Gastroesophageal sphincter (tissue), 4 donors: ENCODE measurements around the gene NBAS. TPM values are rescaled to one million over a fixed set of nuclear protein-coding genes. Genes with fewer than 3 reads are reported as not detected.
A peak's percentile ranks its signal among the peaks of the same experiment; 100 is the strongest.

ENCODE experiments used
- ATAC-seq: fragments of 150-250 bp; one replicate; pipeline ENCODE4 v1.9.1; 2016; ENCODE audit warnings: mild to moderate bottlenecking, moderate library complexity
- H3K27ac ChIP-seq, 4 donors: fragments of 200-600 bp; sonication (generic) in 3 of 4; 1 replicate in 3 of 4; 2 replicates in 1 of 4; pipeline ENCODE4 v1.5.1; 2016 to 2019
- H3K27me3 ChIP-seq: fragments of 200-600 bp; sonication (generic); one replicate; pipeline ENCODE4 v1.5.1; 2019
- H3K36me3 ChIP-seq, 2 donors: fragments of 200-600 bp; sonication (generic); one replicate each; pipeline ENCODE4 v1.5.1; 2019; ENCODE audit warnings: control low read depth in 1 of 2
- H3K4me1 ChIP-seq, 3 donors: fragments of 200-600 bp; sonication (generic); 1 replicate in 2 of 3; 2 replicates in 1 of 3; pipeline ENCODE4 v1.5.1; 2016 to 2019; ENCODE audit warnings: control low read depth in 2 of 3
- H3K4me3 ChIP-seq, 2 donors: fragments of 200-600 bp; sonication (generic); one replicate each; pipeline ENCODE4 v1.5.1; 2019; ENCODE audit warnings: mild to moderate bottlenecking in 1 of 2, moderate library complexity in 1 of 2
- H3K9me3 ChIP-seq, 3 donors: fragments of 200-600 bp; sonication (generic); one replicate each; pipeline ENCODE4 v1.5.1; 2017 to 2019; ENCODE audit warnings: control low read depth in 2 of 3
- EP300 ChIP-seq: sonication (generic); formaldehyde crosslinking; IDR thresholded peaks from one replicate; pipeline ENCODE4 v1.6.1; 2017; ENCODE audit warnings: antibody characterized with exemption, mild to moderate bottlenecking
- POLR2A ChIP-seq, 2 donors: fragments of 450-650 bp; IDR thresholded peaks; one replicate each; pipeline ENCODE4 v1.6.1; 2017; ENCODE audit warnings: antibody characterized with exemption in 2 of 2, mild to moderate bottlenecking in 2 of 2, moderate library complexity in 1 of 2
- POLR2AphosphoS5 ChIP-seq: sonication (generic); formaldehyde crosslinking; IDR thresholded peaks from one replicate; pipeline ENCODE4 v1.6.1; 2017; ENCODE audit warnings: antibody characterized with exemption
- WGBS, 2 donors: methylation state at CpG; one replicate each; pipeline ENCODE4 v1.1.5; 2018; ENCODE audit warnings: low coverage in 1 of 2; 5-methylcytosine and 5-hydroxymethylcytosine counted together
- total RNA-seq, 4 donors: library from RNA; depleted of rRNA; stranded (reverse); fragments of >200 nt; gene quantifications; one replicate each; pipeline ENCODE4 v1.1.0, GENCODE V29; 2016
- TF ChIP-seq, protein P1 (sequence below), 4 experiments: fragments of 200-600 bp in 2 of 4; fragments of 450-650 bp in 2 of 4; sonication (generic) in 1 of 4; IDR thresholded peaks; one replicate each; pipeline ENCODE4 v1.5.1; 2017 to 2019; ENCODE audit warnings: antibody characterized with exemption in 4 of 4, mild to moderate bottlenecking in 2 of 4, moderate library complexity in 2 of 4

The NBAS gene
- 10 to 100 TPM; 34.9 to 50.9 (median 40.4) TPM for total RNA-seq

- Histone ChIP-seq H3K27me3 (no peaks in the 10 kb centered on the region), H3K27ac (peak within 1 kb of the TSS; percentile 4 to 87 (median 74)), H3K9me3 (no peaks in the 10 kb centered on the region), H3K4me1 (peaks cover 7 to 28% (median 8%) of the 10 kb centered on the region in 3 donors), H3K4me3 (peak within 1 kb of the TSS; percentile 70 to 79), H3K36me3 (peaks cover 0 to under 1% of the 10 kb centered on the region in 2 donors)
- peak; percentile 91 for ATAC-seq
- TF ChIP-seq POLR2A (IDR thresholded peaks at IDR 0.05) = peak in 1 of 2 donors; percentile 28
- TF ChIP-seq EP300 = no peak
- TF ChIP-seq POLR2AphosphoS5 = peak; percentile 79
- TF ChIP-seq, protein P1, sequence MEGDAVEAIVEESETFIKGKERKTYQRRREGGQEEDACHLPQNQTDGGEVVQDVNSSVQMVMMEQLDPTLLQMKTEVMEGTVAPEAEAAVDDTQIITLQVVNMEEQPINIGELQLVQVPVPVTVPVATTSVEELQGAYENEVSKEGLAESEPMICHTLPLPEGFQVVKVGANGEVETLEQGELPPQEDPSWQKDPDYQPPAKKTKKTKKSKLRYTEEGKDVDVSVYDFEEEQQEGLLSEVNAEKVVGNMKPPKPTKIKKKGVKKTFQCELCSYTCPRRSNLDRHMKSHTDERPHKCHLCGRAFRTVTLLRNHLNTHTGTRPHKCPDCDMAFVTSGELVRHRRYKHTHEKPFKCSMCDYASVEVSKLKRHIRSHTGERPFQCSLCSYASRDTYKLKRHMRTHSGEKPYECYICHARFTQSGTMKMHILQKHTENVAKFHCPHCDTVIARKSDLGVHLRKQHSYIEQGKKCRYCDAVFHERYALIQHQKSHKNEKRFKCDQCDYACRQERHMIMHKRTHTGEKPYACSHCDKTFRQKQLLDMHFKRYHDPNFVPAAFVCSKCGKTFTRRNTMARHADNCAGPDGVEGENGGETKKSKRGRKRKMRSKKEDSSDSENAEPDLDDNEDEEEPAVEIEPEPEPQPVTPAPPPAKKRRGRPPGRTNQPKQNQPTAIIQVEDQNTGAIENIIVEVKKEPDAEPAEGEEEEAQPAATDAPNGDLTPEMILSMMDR (IDR thresholded peaks at IDR 0.05) = no peak
- WGBS, 2 donors = 0% methylated on average over 5 to 15 of the region's 30 CpGs
Measured at GRCh38 chr2:15560988-15561573, at the start of gene NBAS. TSS of gene NBAS (minus strand) at chr2:15561334. CDS start at chr2:15561304, 30 bp downstream.

DNA sequence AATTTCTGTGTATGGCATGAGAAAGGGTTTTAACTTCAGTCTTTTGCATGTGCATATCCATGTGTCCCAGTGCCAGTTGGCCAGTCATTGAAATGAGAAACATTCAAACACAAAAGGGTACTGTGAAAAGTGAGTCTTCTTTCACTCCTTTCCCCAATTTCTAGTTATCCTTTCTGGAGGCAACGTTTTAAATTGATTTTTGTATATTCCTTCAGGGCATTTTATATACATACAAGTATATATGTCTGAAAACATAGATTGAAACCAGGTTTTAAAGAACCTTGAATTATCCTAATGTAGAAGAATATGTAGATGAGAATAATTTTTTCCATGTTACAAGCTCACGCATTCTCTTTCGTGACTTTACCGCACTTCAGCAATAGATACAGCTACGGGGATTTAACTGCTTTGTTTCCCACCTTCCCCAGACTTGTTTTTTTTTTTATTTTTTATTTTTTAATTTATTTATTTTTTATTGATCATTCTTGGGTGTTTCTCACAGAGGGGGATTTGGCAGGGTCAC lies 49.4 kb upstream of the NBAS start:
- Histone ChIP-seq H3K36me3 (peaks cover 9 to 78% of the 10 kb centered on the region in 2 donors), H3K27ac (no peak overlapping the region), H3K4me3 (no peak overlapping the region), H3K9me3 (no peaks in the 10 kb centered on the region), H3K27me3 (no peaks in the 10 kb centered on the region), H3K4me1 (no peaks in the 10 kb centered on the region)
- WGBS, 2 donors = 79 to 89% methylated on average over 5 of the region's 5 CpGs
- TF ChIP-seq POLR2AphosphoS5 = no peak
- no peak for ATAC-seq

DNA sequence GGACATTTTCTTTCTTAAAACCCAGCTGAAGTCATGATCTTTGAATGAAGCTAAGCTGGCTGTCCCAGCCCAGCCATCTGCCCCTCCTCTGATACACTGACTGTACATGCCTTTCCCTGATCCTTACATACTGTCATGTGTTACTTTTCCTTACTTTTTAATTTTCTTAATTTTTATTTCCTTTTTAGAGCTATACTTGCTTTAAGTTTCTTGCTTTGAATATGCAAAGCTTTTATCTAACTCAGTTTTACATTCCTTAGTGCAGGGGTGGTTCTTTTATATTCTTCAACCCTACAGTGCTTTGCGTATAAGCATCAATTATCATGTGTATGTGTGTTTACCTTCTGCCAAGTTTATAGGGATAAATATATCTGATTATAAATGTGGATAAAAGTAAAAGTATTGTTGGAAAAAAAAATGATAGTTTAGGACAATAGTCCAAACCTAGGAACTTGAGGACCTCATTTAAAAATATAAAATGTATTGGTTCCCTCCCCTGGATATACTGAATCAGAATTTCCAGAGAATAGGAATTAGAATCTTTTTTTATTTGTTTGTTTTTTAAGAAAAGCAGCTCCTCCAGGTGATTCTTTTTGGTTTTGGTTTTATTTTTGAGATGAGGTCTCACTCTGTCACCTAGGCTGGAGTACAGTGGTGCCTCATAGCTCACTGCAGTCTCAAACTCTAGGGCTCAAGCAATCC lies 48.4 kb upstream of the NBAS start:
- Histone ChIP-seq H3K4me3 (no peak overlapping the region), H3K36me3 (peaks cover 9 to 79% of the 10 kb centered on the region in 2 donors), H3K27ac (no peak overlapping the region), H3K27me3 (no peaks in the 10 kb centered on the region), H3K4me1 (no peaks in the 10 kb centered on the region), H3K9me3 (no peaks in the 10 kb centered on the region)
- no peak for TF ChIP-seq EP300
- TF ChIP-seq POLR2AphosphoS5 = no peak
- ATAC-seq = no peak
- WGBS, 2 donors = 94% methylated on average over 1 of the region's 1 CpG; no CpG with 5 or more reads in 1 of the 2 donors

DNA sequence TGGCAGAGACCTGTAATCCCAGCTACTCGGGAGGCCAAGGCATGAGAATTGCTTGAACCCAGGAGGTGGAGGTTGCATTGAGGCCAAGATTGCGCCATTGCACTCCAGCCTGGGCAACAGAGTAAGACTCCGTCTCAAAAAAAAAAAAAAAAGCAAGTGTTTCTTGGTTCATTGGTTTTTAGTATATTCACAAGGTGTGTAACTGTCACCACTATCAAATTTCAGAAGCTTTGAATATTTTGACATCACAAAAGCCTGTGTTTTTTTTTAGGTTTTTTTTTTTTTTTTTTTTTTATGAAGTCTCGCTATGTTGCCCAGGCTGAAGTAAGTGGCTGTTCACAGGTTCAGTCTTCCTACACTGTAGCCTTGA lies 47.2 kb upstream of the NBAS start:
- no peak overlapping the region for H3K4me3 ChIP-seq
- no peak for ATAC-seq
- 96 to 97% methylated on average over 3 of the region's 4 CpGs for WGBS, 2 donors
- H3K9me3 ChIP-seq = no peaks in the 10 kb centered on the region
- no peaks in the 10 kb centered on the region for H3K4me1 ChIP-seq
- TF ChIP-seq POLR2AphosphoS5 = no peak
- H3K27ac ChIP-seq = no peak overlapping the region
- H3K27me3 ChIP-seq = no peaks in the 10 kb centered on the region
- peaks cover 9 to 79% of the 10 kb centered on the region in 2 donors for H3K36me3 ChIP-seq

DNA sequence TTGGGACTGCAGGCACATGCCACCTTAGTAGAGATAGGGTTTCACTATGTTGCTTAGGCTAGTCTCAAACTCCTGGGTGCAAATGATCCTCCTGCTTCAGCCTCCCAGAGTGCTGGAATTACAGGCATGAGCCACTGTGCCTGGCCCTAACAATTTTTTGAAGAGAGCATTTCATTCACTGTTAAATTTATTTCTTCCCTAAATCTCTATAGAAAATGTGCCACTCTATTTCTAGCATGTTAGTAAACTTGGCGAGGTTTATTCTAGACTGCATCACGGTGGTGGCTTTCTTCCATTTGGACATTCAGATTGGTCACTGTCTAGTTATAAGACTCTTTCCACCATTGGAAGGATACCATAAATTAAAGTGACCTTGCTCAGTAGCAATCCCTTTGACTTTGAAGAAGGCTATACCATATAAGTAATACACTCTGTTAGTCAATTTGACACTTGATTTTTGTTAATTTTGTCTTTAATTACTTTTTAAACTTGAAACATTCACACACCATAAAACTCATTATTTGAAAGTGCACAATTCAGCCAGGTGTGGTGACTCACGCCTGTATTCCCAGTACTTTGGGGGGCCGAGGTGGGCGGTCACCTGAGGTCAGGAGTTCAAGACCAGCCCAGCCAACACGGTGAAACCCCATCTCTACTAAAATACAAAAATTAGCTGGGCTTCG lies 46.7 kb upstream of the NBAS start:
- WGBS, 2 donors = 87 to 93% methylated on average over 6 of the region's 7 CpGs
- Histone ChIP-seq H3K9me3 (no peaks in the 10 kb centered on the region), H3K4me1 (no peaks in the 10 kb centered on the region), H3K36me3 (peaks cover 9 to 79% of the 10 kb centered on the region in 2 donors), H3K27me3 (no peaks in the 10 kb centered on the region), H3K4me3 (no peak overlapping the region), H3K27ac (no peak overlapping the region)
- ATAC-seq = no peak
- TF ChIP-seq POLR2A (IDR thresholded peaks at IDR 0.05) = no peak
- TF ChIP-seq, protein P1 (IDR thresholded peaks at IDR 0.05) = no peak
- TF ChIP-seq EP300 = no peak
- TF ChIP-seq POLR2AphosphoS5 = no peak
